HG03196 (cell line): Measurements from ENCODE around the gene PI4K2A.
"Not testable (repeated sequence)": the region's sequence is repeated elsewhere in the genome, so short reads cannot be mapped to it uniquely, and the experiment has no call there.

ENCODE experiments used
- ATAC-seq: cut with Tn5 transposase; IDR thresholded peaks from one replicate; pipeline ENCODE4 v1.9.1; 2021; ENCODE audit not compliant: unreplicated experiment

Gene PI4K2A

DNA sequence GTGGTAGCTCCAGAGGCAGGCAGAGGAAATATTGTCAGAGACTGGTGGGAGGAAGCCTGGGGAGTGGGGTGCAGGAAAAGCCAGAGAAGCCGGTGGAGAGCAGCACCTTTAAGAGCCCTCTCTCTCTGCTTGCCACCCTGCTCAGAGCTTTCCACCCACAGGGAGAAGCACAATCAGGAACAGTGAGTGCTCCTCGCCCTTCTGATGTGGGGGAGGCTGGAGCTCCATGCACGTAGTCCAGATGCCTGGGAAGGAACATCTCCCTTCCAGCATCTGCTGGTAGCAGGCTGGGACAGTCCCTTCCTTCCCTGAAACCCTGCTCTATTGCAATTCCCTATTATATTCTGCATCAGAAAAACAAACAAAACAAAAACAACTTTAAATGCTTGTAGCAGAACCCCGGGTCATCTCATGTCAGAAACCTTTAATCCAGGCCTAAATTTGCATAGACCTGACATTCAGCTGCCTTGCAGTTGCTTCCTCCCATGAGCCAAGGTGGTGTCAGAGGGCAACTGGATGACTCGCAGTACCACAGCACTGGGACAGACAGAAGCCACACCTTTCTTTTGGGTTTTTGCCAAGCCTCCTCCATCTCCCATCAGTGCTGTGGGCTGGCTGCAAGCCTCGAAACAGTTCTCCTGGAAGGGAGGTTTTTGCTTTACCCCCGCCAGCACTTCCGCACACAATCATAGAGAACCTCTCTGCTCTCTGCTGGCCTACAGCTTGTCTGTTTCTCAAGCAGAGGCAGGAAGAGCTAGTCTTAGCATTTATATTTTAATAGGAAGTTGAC, 33.5 kb downstream of the PI4K2A start:
- no peak for ATAC-seq

DNA sequence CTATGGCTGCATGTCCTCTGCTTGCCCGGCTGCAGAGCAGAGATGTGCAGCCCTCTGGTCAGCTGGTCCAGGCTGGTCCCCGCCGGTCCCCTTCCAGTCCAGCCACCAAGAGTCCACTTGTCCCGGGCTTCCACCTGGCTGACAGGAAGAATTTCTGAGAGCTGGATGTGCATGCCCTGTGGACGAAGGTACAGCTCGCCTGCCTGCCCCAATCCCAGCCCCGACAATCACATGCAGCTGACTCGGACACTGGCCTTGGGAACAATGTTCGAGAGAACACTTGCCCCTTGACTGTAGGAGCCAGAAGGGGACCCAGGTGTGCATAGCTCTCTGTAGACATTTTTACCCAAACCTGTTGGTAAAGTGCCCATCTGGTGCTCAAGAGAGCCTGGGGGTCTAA, 34.8 kb downstream of the PI4K2A start:
- no peak for ATAC-seq

DNA sequence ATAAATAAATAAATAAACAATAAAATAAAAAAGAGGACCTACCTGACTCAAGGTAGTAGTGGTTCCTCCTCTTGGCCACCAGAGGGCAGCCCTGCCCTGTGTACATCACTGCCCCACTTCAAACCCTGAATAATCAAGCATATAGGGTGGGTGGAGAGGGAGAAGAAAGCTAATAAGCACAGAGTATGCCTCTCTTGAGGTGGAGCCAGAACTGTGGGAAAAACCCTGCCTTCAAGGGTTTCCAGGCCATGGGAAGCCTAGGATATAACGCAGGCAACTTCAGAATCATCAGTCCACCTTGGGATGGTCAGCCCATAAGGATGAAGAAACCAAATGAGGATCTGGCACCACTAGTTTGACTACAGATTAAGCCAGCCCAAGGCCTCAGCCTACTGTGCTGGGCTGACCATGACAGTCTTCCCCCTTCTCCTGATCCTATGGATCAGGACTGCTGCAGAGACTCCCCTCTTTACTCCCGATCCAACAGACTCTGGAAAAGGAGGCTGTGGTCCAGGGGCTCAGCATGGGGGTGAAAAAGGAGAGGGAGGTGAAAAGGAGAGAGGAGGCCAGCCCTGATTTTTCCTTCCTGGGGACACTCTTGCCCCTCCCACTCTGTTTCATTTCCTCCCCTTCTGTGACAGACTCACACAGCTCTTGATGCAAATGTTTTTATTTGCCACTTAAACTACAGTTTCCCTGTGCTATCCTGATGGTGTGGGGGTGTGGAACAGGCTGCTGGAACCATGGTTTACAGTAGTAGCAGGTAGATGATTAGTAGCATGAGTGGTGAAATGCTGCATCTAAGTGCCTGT, 36.5 kb downstream of the PI4K2A start:
- ATAC-seq, result no peak

DNA sequence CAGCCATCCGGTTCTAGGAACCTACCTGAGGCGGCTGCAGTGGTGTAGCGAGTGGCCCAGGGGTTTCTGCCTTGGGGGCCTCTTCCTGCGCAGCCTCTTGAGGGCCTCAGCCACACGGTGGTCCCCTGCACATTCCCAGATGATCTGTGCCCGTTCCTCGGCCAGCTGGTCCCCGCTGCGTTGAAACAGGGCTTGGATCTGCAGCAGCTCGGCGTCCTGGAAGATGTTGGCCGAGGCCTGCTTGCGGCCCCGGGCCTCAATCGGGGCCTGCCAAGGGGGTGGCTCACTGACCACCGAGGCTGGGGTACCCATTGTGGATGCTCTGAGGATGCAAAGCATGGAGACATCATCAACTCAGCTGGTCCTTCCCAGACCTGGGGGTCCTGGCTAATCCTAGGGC, 39.1 kb downstream of the PI4K2A start:
- ATAC-seq, result no peak

DNA sequence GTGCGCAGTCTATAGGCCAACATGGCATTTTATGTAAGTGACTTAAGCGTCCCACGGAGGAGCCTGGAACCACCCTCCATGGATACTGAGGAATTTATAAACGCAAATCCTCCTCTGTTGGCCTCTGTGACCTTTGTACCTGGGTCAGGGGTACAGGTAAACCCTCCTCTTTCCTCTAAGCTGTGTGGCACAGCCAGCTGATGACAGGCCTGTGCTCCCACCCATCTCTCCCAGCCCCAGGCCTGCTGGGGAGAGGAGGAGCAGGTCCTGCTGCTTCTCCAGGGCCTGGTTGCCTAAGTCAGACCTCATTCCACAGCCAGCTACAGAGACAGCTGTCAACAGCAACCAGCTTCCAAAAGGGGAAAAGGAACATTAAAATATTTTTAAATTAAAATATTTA, 41.6 kb downstream of the PI4K2A start:
- ATAC-seq, result no peak

DNA sequence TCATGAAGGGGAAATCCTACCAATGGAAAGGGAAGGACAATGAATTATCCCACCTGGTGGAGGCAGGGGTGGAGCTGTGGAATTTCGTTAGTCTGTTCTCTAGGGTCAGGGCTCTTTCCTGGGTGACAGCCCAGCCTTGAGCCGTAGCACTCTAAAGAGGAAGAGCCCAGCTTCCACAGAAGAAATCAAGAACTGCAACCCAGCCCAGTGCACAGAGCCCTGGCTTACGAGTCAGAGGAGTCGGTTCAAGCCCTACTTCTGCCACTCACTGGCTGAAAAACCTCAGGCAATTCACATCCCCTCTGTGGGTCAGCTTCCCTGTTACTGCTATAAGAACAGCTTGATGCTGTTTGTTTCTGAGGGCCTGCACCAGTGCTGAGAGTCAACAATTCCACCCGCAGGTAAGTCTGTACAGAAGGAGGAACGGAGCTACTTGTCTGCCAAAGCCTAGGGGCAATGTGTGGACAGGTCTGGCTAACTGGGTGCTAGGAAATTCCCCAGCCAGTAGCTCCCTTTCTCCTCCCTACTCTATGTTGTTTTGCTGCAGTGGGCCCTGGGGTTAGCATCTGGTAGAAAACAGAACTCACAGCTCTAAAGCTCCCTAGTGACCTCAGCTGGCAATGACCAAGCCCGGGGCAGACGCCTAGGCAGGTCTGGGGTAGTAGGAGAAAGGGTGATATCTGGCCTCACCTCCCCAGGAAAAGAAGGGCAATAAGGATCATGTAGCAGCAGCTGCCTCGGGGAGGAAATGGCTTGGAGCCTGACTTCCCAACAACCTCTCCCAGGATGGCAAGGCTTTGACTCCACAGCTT, 43.3 kb downstream of the PI4K2A start:
- ATAC-seq, result no peak

DNA sequence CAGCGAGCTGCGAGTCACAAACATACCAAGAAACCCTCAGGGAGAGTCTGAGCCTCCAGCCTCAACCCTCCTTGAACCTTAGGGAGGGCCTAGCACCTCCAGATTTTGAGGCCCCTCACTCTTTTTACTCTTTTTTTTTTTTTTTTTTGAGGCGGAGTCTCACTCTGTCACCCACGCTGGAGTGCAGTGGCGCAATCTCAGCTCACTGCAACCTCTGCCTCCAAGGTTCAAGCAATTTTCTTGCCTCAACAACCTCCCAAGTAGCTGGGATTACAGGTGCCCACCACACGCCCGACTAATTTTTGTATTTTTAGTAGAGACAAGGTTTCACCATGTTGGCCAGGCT, 43.9 kb downstream of the PI4K2A start:
- not testable (repeated sequence) for ATAC-seq

DNA sequence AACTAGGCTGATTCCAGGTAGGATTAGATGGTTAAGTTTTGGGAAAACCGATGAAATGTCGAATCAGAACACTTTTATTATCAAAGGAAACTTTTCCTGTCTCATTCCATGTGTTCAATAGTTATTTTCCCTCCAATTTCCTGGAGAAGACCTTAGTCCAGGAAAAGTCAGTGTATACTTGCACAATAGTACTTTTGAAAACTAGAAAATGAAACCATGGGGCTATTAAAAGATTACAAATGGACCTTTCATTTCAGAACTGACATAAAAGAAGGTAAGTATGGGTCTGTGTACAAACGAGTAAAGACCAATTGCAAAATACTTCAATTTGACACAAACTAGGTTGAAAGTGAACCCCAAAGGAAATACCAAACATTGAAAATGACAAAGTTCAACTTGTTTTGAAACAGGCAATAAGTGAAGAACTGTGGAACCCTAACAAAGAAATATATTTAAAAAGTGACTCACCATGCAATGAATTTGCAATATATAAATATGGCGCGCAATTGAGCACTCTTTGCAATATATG, 44.5 kb downstream of the PI4K2A start:
- ATAC-seq, result no peak

DNA sequence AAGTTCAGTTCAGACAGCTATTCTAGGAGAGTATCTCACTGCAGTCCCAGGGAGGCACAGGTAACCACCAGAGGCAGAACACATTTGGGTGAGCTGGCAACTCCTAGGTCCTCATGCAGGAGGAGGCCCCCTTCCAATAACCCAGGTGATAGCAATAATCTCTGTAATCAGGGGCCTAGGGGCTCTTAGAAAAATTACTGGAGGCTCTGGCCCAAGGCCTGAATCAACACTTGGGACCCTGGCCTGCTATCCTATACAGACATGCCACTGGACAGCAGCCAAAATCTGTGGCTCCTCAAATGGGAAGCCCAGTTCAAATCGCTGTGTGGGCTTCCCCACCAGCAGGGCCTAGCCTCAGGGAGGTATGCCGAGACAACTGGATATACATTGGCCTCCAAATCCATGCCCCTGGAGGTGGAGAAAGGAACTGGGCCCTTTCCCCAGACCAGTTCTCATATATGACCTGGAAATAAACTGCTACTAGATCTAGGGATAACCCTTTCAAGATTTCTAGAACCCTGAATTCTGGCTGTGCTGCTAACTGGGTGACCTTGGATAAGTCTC, 45.0 kb downstream of the PI4K2A start:
- ATAC-seq, result no peak

DNA sequence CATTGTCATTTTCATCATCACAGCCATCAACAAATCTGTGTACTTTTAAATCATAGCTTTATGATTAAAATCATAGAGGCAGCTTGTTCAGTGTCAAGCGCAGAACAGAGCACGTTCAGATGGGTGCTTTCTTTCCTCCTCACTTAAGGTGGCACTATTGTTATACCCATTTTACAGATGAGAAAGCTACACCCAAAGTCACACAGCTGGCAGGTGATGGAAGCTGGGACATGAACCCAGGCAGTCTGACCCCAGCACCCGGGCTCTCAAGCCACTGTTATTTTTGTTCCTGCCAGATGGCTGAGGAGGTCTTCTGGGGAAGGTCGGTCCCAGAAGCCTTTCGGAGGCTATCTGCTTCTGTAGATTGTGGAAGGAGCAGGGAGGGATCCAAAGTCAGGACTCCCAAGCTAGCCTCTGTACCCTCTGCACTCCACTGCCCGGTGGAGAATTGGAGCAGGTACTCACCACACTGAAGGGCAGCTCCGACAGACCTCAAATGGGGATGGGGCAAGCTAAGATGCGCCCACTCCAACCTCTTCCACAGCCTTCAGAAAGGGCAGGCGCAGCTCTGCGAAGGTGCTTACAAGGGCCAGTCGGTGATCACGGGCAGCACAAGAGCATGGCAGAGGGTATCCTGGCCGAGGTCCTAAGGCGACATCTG, 46.0 kb downstream of the PI4K2A start:
- peak; percentile 6 for ATAC-seq

DNA sequence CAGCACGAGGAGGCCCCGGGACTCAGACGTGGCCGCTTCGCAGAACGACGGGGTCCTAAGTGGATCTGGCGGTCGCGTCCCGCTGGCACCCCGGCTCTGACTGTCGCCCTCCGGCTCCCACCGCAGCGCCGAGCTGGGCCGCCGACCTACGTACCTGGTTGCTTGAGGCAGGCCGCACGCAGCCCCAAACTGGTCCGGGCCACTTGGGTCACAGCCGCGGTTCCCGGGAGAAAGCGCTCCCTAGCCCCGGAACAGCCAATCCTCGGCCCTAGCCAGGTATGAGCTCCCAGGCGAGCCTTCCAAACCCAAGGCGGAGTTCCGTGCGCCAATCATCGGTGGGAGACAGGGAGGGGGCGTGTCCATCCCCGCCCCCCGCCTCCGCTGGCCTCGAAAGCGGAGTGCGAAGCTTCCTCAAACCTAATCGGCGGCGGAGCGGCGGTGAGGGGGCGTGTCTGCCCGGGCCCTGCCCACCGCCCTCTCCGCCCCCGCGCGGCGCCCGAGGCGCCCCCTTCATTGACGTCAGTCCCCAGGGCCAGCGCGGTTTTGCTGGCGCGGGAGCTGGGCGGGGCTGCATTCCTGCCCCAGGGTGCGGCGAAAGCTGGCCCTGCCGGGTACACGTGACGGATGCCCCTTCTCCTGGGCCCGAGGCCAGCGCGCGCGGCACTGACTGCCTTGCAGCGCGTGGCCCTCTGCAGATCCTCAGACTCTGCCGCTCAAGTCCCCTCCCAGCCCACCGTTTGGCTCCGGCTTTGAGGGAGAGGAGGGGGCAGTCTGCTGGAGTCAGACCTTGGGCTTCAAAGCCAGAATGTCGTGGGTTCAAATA, 46.7 kb downstream of the PI4K2A start, which contains the start of gene AVPI1:
AVPI1 (minus strand) TSS at position 280 of the 823 bp plus-strand sequence. CDS start 7,336 bp downstream, outside the sequence.
- peak; percentile 91 for ATAC-seq

DNA sequence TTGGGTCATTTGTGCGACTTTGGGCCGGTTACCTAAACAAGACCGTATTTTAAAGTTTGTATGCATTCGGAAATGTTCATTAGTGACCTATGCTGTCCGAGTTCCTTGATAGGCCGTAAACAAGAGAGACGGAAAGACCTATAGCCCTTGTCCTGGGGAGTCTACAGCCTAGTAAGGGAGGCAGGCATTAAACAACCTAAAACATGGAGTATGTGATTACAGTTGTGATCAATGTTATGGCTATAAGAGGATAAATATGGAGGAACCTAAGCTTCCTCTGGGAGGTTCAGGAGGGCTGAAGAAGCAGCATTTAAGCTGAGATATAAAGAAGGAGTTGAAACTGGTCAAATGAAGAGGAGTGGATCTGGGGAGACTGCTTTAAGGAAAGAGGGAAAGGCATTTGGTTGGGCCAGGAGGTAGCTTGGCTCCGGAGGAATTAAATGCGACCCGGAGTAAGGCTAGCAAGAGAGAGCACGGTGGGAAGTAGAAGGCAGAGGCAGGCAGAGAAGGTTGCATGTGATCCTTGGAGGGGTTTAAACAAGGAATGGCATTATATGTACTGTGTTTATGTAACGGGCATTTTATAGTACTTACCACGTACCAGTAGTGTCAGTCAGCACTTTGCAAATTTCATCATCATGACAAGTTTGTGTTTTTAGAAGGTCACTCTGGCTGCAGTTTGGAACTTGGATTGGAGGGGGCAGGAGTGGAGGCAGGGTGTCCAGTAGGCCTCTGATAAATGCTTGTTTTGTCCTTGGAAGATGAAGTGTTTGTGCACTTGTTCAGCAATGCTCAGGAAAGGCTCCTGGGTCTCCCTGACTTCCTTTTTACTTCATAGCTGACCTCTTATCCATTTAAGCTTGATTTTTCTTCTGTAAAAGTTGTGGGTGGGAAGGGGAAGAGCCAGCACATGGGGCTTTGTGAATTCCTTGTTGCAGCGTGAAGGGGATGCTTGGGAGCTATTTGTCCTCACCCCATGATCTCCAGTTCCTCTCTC, 47.6 kb downstream of the PI4K2A start:
- no peak for ATAC-seq

DNA sequence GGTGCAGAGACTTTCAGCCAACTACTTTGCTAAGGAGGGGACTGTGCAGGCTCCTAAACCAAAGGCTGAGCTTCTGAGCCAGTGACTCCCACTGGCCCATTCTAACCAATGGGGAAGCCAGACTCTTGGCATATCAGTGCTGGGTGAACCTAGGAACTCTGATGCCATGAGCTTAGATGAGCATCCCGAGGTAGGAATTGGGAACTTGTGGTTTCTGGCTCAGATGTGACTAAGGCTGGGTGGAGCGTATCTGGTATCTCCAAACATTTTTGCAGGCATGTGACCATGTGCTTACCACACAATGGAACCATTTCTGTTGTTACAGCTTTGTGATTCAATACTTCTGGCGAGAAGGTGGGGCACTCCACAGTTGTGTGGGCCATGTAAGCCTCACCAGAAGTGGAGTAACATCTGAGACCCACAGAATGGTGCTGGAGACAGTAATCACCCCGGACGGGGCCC, 49.1 kb downstream of the PI4K2A start:
- ATAC-seq, result no peak

DNA sequence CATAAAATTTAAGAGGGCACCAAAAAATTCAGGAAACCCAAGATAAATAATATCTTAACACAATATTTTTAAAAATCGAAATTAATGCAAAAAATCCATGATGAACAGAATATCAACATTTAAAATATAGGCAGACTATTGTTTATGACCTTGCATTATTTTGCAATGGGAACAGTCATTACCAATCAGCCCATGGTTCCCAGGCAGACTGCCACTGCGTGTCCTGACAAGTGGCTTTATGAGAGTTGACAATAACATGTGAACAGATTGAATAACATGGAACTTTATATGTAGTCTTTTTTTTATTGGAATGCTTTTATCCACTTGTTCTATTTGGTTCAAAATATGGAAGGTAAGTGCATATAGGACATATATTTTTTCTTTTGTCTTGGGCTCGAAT, 49.7 kb downstream of the PI4K2A start:
- no peak for ATAC-seq

DNA sequence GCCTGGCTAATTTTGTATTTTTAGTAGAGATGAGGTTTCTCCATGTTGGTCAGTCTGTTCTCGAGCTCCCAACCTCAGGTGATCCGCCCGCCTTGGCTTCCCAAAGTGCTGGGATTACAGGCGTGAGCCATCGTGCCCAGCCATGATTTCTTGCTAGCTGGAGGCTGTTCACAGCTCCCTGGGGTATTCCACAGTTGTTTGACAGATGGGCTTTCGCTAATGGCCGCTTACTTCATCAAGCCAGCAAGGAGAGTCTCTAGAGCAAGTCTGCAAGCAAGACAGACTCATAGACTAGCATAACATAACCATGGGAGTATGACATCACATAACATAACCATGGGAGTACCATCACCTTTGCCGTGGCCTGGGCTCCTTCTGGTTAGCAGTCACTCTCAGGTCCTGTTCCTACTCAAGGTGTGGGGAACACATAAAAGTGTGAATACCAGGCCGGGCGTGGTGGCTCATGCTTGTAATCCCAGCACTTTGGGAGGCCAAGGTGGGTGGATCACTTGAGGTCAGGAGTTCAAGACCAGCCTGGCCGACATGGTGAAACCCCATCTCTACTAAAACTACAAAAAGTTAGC, 57.7 kb downstream of the PI4K2A start:
- not testable (repeated sequence) for ATAC-seq

DNA sequence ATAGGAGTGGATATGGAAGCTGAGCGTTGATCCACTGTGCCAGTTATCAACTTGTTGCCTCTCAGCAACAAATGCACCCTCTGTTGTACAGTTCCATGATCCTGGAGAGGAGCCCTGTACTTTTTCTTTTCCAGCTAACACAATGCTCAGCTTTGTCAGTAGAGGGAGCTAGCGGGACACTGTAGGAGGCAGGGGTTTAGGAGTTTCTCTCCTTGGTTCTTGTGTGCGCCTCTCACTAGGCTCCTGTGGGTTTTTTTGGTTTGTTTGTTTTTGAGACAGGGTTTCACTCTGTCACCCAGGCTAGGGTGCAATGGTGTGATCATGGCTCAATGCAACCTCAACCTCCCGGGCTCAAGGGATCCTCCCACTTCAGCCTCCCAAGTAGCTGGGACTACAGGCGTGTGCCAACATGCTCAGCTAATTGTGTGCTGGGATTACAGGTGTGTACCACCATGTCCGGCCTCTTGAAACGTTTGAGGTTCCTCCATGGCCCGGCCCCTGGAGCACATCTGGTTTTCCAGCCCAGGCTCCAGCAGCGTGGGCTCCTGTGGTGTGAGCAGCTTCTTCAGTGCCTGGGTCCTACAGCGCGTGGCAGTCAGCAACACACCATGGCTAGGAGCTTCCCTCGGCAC, 61.1 kb downstream of the PI4K2A start:
- ATAC-seq, result peak; percentile 81

DNA sequence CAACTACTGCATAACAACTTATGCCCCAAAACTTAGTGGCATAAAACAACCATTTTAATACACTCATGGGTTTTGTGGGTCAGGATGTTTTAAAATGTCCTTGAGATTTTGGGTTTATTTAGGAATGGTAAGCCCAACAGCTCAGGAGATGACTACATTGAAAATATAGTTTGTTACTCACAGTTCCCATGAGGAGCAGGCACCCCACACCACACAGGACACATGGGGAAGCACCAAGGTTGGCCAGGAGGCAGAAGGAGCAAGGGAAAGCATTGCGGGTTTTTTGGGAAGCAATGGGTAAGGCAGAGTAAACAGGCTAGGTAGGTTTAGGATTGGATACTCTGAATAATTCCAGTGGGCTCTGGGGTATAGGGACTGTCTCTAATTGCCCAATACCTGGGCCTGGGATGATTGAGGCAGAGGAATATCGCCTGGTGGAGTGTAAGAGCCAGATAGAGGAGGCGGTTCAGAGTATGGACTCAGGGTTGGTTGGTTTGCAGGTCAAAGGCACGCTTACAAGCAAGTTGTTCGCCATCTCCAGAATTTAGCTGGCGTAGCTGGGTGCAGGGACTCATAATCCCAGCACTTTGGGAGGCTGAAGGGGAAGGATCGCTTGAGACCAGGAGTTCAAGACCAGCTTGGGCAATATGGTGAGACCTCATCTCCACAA, 63.1 kb downstream of the PI4K2A start:
- no peak for ATAC-seq
